ACHN (cell line): ENCODE data around the gene TTC21A.
"Not testable (repeated sequence)": the region's sequence is repeated elsewhere in the genome, so short reads cannot be mapped to it uniquely, and the experiment has no call there.

Experiments used
- DNase-seq: peaks from one replicate; pipeline ENCODE4 v3.0.0-alpha.2; 2015
- in situ Hi-C: cut with HindIII; loops from 2 replicates; pipeline ENCODE4 v1.10.0; 2017; ENCODE audit warnings: low sequenced_read_pairs, low pct_ligation_motif_present, low pct_unique_long_range_greater_than_20kb

TTC21A gene

GRCh38 chr3:39107388-39108199, at the start of gene TTC21A, which contains the start of gene GORASP1:
TTC21A (plus strand) TSS chr3:39107680; CDS start chr3:39107838, 158 bp downstream.
GORASP1 (minus strand) TSS chr3:39107627; CDS start chr3:39107541, 86 bp downstream.
- in situ Hi-C loops = no loop called here

GRCh38 chr3:39061228-39061627, 46.3 kb upstream of the TTC21A start:
- DNase-seq, in situ Hi-C loops: not testable (repeated sequence)

More at GRCh38 chr3:39107388-39108199, at the start of gene TTC21A, which contains the start of gene GORASP1:
- DNase-seq = peak; percentile 83

GRCh38 chr3:39062180-39062579, 45.3 kb upstream of the TTC21A start:
- in situ Hi-C loops = no loop called here
- no peak for DNase-seq

- in situ Hi-C loops = no loop called here
Observed at GRCh38 chr3:39063143-39063542, 44.3 kb upstream of the TTC21A start.

GRCh38 chr3:39064646-39065045, 42.8 kb upstream of the TTC21A start:
- in situ Hi-C loops = no loop called here
- peak; percentile 75 for DNase-seq

More at GRCh38 chr3:39063143-39063542, 44.3 kb upstream of the TTC21A start:
- DNase-seq = no peak

GRCh38 chr3:39065197-39065596, 42.3 kb upstream of the TTC21A start:
- DNase-seq = peak; percentile 61
- in situ Hi-C loops = no loop called here

GRCh38 chr3:39067286-39067685, 40.2 kb upstream of the TTC21A start:
- in situ Hi-C loops = no loop called here
- DNase-seq = no peak

- DNase-seq = no peak
- in situ Hi-C loops = no loop called here
Observed at GRCh38 chr3:39068556-39068955, 38.9 kb upstream of the TTC21A start.

- DNase-seq = no peak
Observed at GRCh38 chr3:39075910-39076309, 31.6 kb upstream of the TTC21A start.

GRCh38 chr3:39079530-39079929, 27.9 kb upstream of the TTC21A start:
- DNase-seq = no peak
- in situ Hi-C loops = no loop called here

More at GRCh38 chr3:39075910-39076309, 31.6 kb upstream of the TTC21A start:
- in situ Hi-C loops = no loop called here

- no peak for DNase-seq
- in situ Hi-C loops = no loop called here
Observed at GRCh38 chr3:39080026-39080425, 27.5 kb upstream of the TTC21A start.

GRCh38 chr3:39082666-39083313, 24.7 kb upstream of the TTC21A start:
- DNase-seq = no peak
- in situ Hi-C loops = no loop called here

- in situ Hi-C loops = no loop called here
- DNase-seq = no peak
Observed at GRCh38 chr3:39086144-39086543, 21.3 kb upstream of the TTC21A start.

GRCh38 chr3:39088456-39088855, 19.0 kb upstream of the TTC21A start:
- in situ Hi-C loops = no loop called here

GRCh38 chr3:39088889-39089288, 18.6 kb upstream of the TTC21A start:
- no peak for DNase-seq

More at GRCh38 chr3:39088456-39088855, 19.0 kb upstream of the TTC21A start:
- no peak for DNase-seq

GRCh38 chr3:39090922-39091321, 16.6 kb upstream of the TTC21A start:
- in situ Hi-C loops = no loop called here
- no peak for DNase-seq

More at GRCh38 chr3:39088889-39089288, 18.6 kb upstream of the TTC21A start:
- in situ Hi-C loops = no loop called here

- in situ Hi-C loops = no loop called here
- no peak for DNase-seq
Observed at GRCh38 chr3:39094851-39095677, 12.4 kb upstream of the TTC21A start.

- DNase-seq = no peak
- in situ Hi-C loops = no loop called here
Observed at GRCh38 chr3:39095778-39096177, 11.7 kb upstream of the TTC21A start.

- DNase-seq = no peak
- in situ Hi-C loops = no loop called here
Observed at GRCh38 chr3:39096775-39097174, 10.7 kb upstream of the TTC21A start.
